Ovary (tissue), 3 donors: Measurements from ENCODE around the gene SMOC2.

Source experiments
- EP300 ChIP-seq: sonication (generic); formaldehyde crosslinking; IDR thresholded peaks from one replicate; pipeline ENCODE4 v1.6.1; 2017; ENCODE audit warnings: antibody characterized with exemption
- POLR2A ChIP-seq: fragments of 450-650 bp; IDR thresholded peaks from one replicate; pipeline ENCODE4 v1.6.1; 2017; ENCODE audit warnings: antibody characterized with exemption, mild to moderate bottlenecking, moderate library complexity
- TF ChIP-seq, protein P1 (sequence below), 3 donors: fragments of 450-650 bp in 2 of 3; fragments of 200-600 bp in 1 of 3; IDR thresholded peaks; one replicate each; pipeline versions ENCODE4 v1.5.1 to v1.8.0; 2016 to 2022; ENCODE audit warnings: antibody characterized with exemption in 3 of 3, mild to moderate bottlenecking in 1 of 3
- donor health status: DM: no; HTN: no; CAD: no.

DNA sequence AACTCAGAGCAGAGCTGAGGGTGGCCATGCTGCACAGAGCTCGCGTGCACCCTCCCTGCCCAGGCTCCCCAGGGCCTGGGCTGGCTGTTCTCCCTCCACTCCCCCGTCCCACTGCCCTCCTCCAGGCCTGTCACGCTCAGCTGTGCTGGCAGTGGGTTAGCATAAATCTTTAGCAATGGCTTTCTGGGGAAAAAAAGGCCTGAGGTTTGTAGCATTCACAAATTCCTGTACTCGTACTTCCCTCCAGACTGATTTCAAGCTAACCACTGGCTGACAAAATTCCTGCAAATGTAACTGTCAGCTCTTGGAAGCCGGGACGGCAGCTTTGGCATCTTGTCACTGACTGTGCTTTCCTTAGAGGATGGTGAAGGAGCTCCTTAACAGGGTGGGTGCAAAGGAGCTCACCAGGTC lies 22.3 kb upstream of the SMOC2 start:
- TF ChIP-seq, protein P1, sequence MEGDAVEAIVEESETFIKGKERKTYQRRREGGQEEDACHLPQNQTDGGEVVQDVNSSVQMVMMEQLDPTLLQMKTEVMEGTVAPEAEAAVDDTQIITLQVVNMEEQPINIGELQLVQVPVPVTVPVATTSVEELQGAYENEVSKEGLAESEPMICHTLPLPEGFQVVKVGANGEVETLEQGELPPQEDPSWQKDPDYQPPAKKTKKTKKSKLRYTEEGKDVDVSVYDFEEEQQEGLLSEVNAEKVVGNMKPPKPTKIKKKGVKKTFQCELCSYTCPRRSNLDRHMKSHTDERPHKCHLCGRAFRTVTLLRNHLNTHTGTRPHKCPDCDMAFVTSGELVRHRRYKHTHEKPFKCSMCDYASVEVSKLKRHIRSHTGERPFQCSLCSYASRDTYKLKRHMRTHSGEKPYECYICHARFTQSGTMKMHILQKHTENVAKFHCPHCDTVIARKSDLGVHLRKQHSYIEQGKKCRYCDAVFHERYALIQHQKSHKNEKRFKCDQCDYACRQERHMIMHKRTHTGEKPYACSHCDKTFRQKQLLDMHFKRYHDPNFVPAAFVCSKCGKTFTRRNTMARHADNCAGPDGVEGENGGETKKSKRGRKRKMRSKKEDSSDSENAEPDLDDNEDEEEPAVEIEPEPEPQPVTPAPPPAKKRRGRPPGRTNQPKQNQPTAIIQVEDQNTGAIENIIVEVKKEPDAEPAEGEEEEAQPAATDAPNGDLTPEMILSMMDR (IDR thresholded peaks at IDR 0.05): no peak
- TF ChIP-seq POLR2A (no peak), EP300 (no peak)
